Mammary epithelial cell (primary cell): Measurements from ENCODE around the gene ARHGAP42.

Source experiments
- CTCF ChIP-seq, 2 donors: IDR thresholded peaks in 1 of 2; conservative IDR thresholded peaks in 1 of 2; 2 replicates each; pipeline ENCODE4 v1.5.1; 2011 to 2012; ENCODE audit warnings: inconsistent platforms in 2 of 2, low read length in 2 of 2, mild to moderate bottlenecking in 2 of 2, control low read depth in 1 of 2, low read depth in 1 of 2; ENCODE audit not compliant: insufficient read depth in 1 of 2; ENCODE audit errors: extremely low read depth in 1 of 2
- EZH2 ChIP-seq: IDR thresholded peaks from 2 replicates; pipeline ENCODE4 v1.6.1; 2012; ENCODE audit warnings: low read length, inconsistent platforms, borderline replicate concordance

- TF ChIP-seq CTCF (conservative IDR thresholded peaks at IDR 0.05 in 1 of 2, IDR thresholded peaks at IDR 0.05 in 1 of 2; ENCODE audit: extremely low read depth in 1 of 2, insufficient read depth in 1 of 2, low read depth in 1 of 2, low read length in 2 of 2) (no peak), EZH2 (no peak)
These were observed 65.5 kb downstream of the ARHGAP42 start for GRCh38 chr11:100752371-100753171.
